Measurements from ENCODE around the gene CETN3.
"Not testable (repeated sequence)": the region's sequence is repeated elsewhere in the genome, so short reads cannot be mapped to it uniquely, and the experiment has no call there.

CETN3 gene

GRCh38 chr5:90343731-90344130 is 65.8 kb downstream of the CETN3 start:
- not testable (repeated sequence) for DNase-seq (ENCODE audit: extremely low spot score, insufficient read length, low read depth); FAIRE-seq

GRCh38 chr5:90342576-90342975 is 67.0 kb downstream of the CETN3 start:
- no peak for FAIRE-seq
- DNase-seq (ENCODE audit: extremely low spot score, insufficient read length, low read depth): no peak

Data from GM18507 (cell line).